GM23338 (cell line): ENCODE results near the gene LRP1B. TPM values are rescaled to one million over a fixed set of nuclear protein-coding genes. Genes with fewer than 3 reads are reported as not detected.

ENCODE experiments used
- ATAC-seq: fragments of 200-7000 bp; cut with Tn5 transposase; 3 replicates; pipeline ENCODE4 v1.9.1; 2020
- DNase-seq: peaks from one replicate; pipeline ENCODE4 v3.0.0-alpha.2; 2015; ENCODE audit warnings: low spot score
- H2AFZ ChIP-seq: fragments of 200-600 bp; sonication (generic); 2 replicates; pipeline ENCODE4 v1.8.0; 2016; ENCODE audit warnings: antibody characterized with exemption, mild to moderate bottlenecking, moderate library complexity
- H3F3A ChIP-seq: fragments of 200-600 bp; sonication (generic); replicated peaks from 2 replicates; pipeline ENCODE4 v1.8.0; 2017; ENCODE audit warnings: antibody characterized with exemption, mixed run types, low read depth
- H3K27ac ChIP-seq: fragments of 200-600 bp; sonication (generic); 2 replicates; pipeline ENCODE4 v1.6.1; 2016; ENCODE audit warnings: low read depth
- H3K27me3 ChIP-seq: fragments of 200-600 bp; sonication (generic); 2 replicates; pipeline ENCODE4 v1.8.0; 2016; ENCODE audit warnings: mild to moderate bottlenecking, mixed run types, moderate library complexity; ENCODE audit not compliant: insufficient read depth
- H3K36me3 ChIP-seq: fragments of 200-600 bp; sonication (generic); 2 replicates; pipeline ENCODE4 v1.8.0; 2016; ENCODE audit warnings: mild to moderate bottlenecking; ENCODE audit not compliant: insufficient read depth
- H3K4me1 ChIP-seq: fragments of 200-600 bp; sonication (generic); 2 replicates; pipeline ENCODE4 v1.8.0; 2016; ENCODE audit warnings: mild to moderate bottlenecking, moderate library complexity; ENCODE audit not compliant: insufficient read depth
- H3K4me2 ChIP-seq: fragments of 200-600 bp; sonication (generic); 2 replicates; pipeline ENCODE4 v1.7.1; 2017; ENCODE audit warnings: mixed run types
- H3K4me3 ChIP-seq: fragments of 200-600 bp; sonication (generic); 2 replicates; pipeline ENCODE4 v1.6.1; 2016; ENCODE audit warnings: mixed run types
- H3K79me2 ChIP-seq: fragments of 200-600 bp; sonication (generic); replicated peaks from 2 replicates; pipeline ENCODE4 v1.8.0; 2017; ENCODE audit warnings: mild to moderate bottlenecking; ENCODE audit not compliant: insufficient read depth
- H3K9me2 ChIP-seq: fragments of 200-600 bp; sonication (generic); 2 replicates; pipeline ENCODE4 v1.8.0; 2017; ENCODE audit not compliant: insufficient read depth
- H4K20me1 ChIP-seq: fragments of 200-600 bp; sonication (generic); replicated peaks from 2 replicates; pipeline ENCODE4 v1.8.0; 2017; ENCODE audit warnings: mild to moderate bottlenecking; ENCODE audit not compliant: insufficient read depth
- H3K27ac Mint-ChIP-seq: 2 replicates; pipeline ENCODE4 v1.8.0; 2020; ENCODE audit warnings: inconsistent platforms, mild to moderate bottlenecking, moderate library complexity, mixed read lengths
- H3K27me3 Mint-ChIP-seq: 3 replicates; pipeline ENCODE4 v1.8.0; 2022; ENCODE audit warnings: low read depth, mild to moderate bottlenecking, moderate library complexity, mixed read lengths, inconsistent platforms; ENCODE audit not compliant: insufficient read depth, poor library complexity
- H3K36me3 Mint-ChIP-seq: 3 replicates; pipeline ENCODE4 v1.8.0; 2021; ENCODE audit warnings: low read depth, mild to moderate bottlenecking, inconsistent platforms, moderate library complexity, mixed read lengths
- H3K4me1 Mint-ChIP-seq: 3 replicates; pipeline ENCODE4 v1.8.0; 2020; ENCODE audit warnings: mild to moderate bottlenecking, inconsistent platforms, mixed read lengths
- H3K4me3 Mint-ChIP-seq: 3 replicates; pipeline ENCODE4 v1.8.0; 2021; ENCODE audit warnings: moderate library complexity, mild to moderate bottlenecking, inconsistent platforms, mixed read lengths
- H3K9me3 Mint-ChIP-seq: 3 replicates; pipeline ENCODE4 v1.8.0; 2020; ENCODE audit warnings: moderate library complexity, mild to moderate bottlenecking, inconsistent platforms, mixed read lengths
- CREB1 ChIP-seq: fragments of 250-450 bp; sonication (Bioruptor Pico); IDR thresholded peaks from 2 replicates; pipeline ENCODE4 v1.5.0; 2020; ENCODE audit warnings: low read depth, mild to moderate bottlenecking, moderate library complexity
- CTCF ChIP-seq, 2 experiments: fragments of 200-600 bp in 1 of 2; sonication (generic) in 1 of 2; conservative IDR thresholded peaks; 2 replicates each; pipeline versions ENCODE4 v1.5.1 to v1.6.1; 2016 to 2017; ENCODE audit warnings: antibody characterized with exemption in 2 of 2, low read depth in 2 of 2, mild to moderate bottlenecking in 2 of 2, moderate library complexity in 1 of 2
- ETS1 ChIP-seq: IDR thresholded peaks from 2 replicates; pipeline ENCODE4 v1.6.1; 2016; ENCODE audit warnings: antibody characterized with exemption
- EZH2 ChIP-seq: fragments of 200-600 bp; sonication (generic); IDR thresholded peaks from one replicate; pipeline ENCODE4 v1.8.0; 2017; ENCODE audit warnings: antibody characterized with exemption, mild to moderate bottlenecking, low read depth; ENCODE audit not compliant: unreplicated experiment
- EZH2phosphoT487 ChIP-seq: fragments of 200-600 bp; sonication (generic); IDR thresholded peaks from one replicate; pipeline ENCODE4 v1.8.1; 2018; ENCODE audit warnings: antibody characterized with exemption; ENCODE audit not compliant: unreplicated experiment
- JUNB ChIP-seq: IDR thresholded peaks from one replicate; pipeline ENCODE4 v1.6.1; 2016; ENCODE audit warnings: antibody characterized with exemption; ENCODE audit not compliant: unreplicated experiment
- NANOG ChIP-seq: IDR thresholded peaks from 2 replicates; pipeline ENCODE4 v1.6.1; 2016; ENCODE audit warnings: antibody characterized with exemption, borderline replicate concordance
- POLR2AphosphoS5 ChIP-seq: IDR thresholded peaks from 2 replicates; pipeline ENCODE4 v1.6.1; 2016; ENCODE audit warnings: antibody characterized with exemption, low read depth
- REST ChIP-seq: IDR thresholded peaks from one replicate; pipeline ENCODE4 v1.6.1; 2018; ENCODE audit warnings: antibody characterized with exemption; ENCODE audit not compliant: unreplicated experiment
- STAT1 ChIP-seq: IDR thresholded peaks from one replicate; pipeline ENCODE4 v1.6.1; 2016; ENCODE audit warnings: antibody characterized with exemption; ENCODE audit not compliant: unreplicated experiment
- ZNF114 ChIP-seq: fragments of 250-450 bp; sonication (Bioruptor Pico); IDR thresholded peaks from 2 replicates; pipeline ENCODE4 v1.5.0; 2020; ENCODE audit warnings: mild to moderate bottlenecking, moderate library complexity
- ZNF331 ChIP-seq: fragments of 250-450 bp; sonication (Bioruptor Pico); IDR thresholded peaks from 2 replicates; pipeline ENCODE4 v1.5.0; 2020; ENCODE audit warnings: low read depth, mild to moderate bottlenecking, moderate library complexity
- ZNF462 ChIP-seq: fragments of 250-450 bp; sonication (Bioruptor Pico); IDR thresholded peaks from 2 replicates; pipeline ENCODE4 v1.5.0; 2020; ENCODE audit warnings: mild to moderate bottlenecking, moderate library complexity
- polyA plus RNA-seq: library from polyadenylated mRNA; unstranded; fragments of >200 nt; fragmentation: Nextera tagmentation; extraction: Ambion mirVana; gene quantifications from 2 replicates; pipeline ENCODE4 v1.2.1, GENCODE V29; 2016
- total RNA-seq: library from RNA; depleted of rRNA; stranded (reverse); fragments of >200 nt; shearing (Covaris generic); gene quantifications from 2 replicates; pipeline ENCODE4 v1.2.3, GENCODE V29; 2014

The LRP1B gene
- total and polyA plus RNA-seq, 2 experiments from 2014 or later = 0.15 to 0.97 TPM

GRCh38 chr2:141062031-141062430 lies 1068.8 kb downstream of the LRP1B start:
- H4K20me1 ChIP-seq = no peaks in the 10 kb centered on the region
- no peak overlapping the region for H3K4me2 ChIP-seq
- H3K27me3 ChIP-seq = no peaks in the 10 kb centered on the region
- TF ChIP-seq CREB1 (no peak), ETS1 (no peak), STAT1 (no peak), JUNB (no peak), NANOG (no peak), REST (no peak), EZH2 (no peak), POLR2AphosphoS5 (no peak), ZNF462 (CRISPR knock-in tag) (no peak), ZNF331 (CRISPR knock-in tag) (no peak), CTCF (conservative IDR thresholded peaks at IDR 0.05; ENCODE audit: low read depth in 2 of 2) (no peak), ZNF114 (CRISPR knock-in tag) (no peak), EZH2phosphoT487 (no peak)
- peaks cover 23% of the 10 kb centered on the region for H3K4me1 ChIP-seq
- Mint-ChIP-seq H3K27me3 (no peaks in the 10 kb centered on the region), H3K4me3 (no peak overlapping the region), H3K4me1 (peaks cover 15% of the 10 kb centered on the region), H3K9me3 (no peaks in the 10 kb centered on the region), H3K36me3 (no peaks in the 10 kb centered on the region), H3K27ac (no peak overlapping the region)
- no peak for ATAC-seq
- H3F3A ChIP-seq = no peaks in the 10 kb centered on the region
- H2AFZ ChIP-seq = 0 out of 2 replicates have a peak overlapping the region, but pooled peaks have one; percentile 7
- H3K79me2 ChIP-seq = no peaks in the 10 kb centered on the region
- no peak overlapping the region for H3K4me3 ChIP-seq
- H3K9me2 ChIP-seq = 0 out of 2 replicates have a peak, but pooled peaks cover 7% of the 10 kb centered on the region
- H3K27ac ChIP-seq = no peak overlapping the region
- no peaks in the 10 kb centered on the region for H3K36me3 ChIP-seq
- no peak for DNase-seq
